Parietal lobe (tissue), 2 donors: ENCODE measurements around the gene ZNF3. TPM values are rescaled to one million over a fixed set of nuclear protein-coding genes. Genes with fewer than 3 reads are reported as not detected.

Experiments
- small RNA-seq: library from RNA; depleted of rRNA; stranded (forward); fragments of <200 nt; gene quantifications from one replicate; pipeline ENCODE3, GENCODE V24; 2014; ENCODE audit warnings: low replicate concordance
- total RNA-seq: library from RNA; depleted of rRNA; stranded (reverse); fragments of >200 nt; gene quantifications from one replicate; pipeline ENCODE4 v1.2.3, GENCODE V29; 2014

Gene ZNF3
- 72.9 TPM for total RNA-seq

DNA sequence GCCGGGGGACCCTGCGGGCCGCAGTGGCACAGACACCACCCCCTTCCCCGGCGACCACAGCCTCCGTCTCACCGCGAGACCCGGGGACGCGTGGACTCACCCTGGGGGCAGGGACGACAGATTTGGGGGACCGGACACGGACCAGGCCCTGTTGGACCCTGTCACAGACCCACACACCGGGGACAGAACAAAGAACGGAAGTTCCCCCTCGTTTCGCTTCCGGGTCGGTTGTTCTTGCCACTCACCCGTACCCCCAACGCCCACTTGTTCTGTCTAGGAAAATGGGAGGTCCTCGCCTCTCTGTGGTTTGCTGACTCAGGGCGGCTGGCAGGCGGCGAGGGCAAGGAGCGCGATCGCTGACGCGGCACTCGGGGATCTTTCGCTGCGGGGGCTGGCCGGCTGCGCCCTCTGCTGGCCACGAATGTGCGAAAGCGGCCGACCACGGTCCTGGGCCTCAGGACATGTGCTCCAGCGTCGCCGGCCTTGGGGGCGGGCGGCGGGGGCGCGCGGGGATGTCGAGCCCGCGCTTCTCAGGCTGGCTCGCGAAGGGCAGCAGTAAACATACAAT is at the start of gene ZNF3:
ZNF3 (minus strand) TSS at position 189 of the 568 bp plus-strand sequence. CDS start 4,366 bp downstream, outside the sequence.

DNA sequence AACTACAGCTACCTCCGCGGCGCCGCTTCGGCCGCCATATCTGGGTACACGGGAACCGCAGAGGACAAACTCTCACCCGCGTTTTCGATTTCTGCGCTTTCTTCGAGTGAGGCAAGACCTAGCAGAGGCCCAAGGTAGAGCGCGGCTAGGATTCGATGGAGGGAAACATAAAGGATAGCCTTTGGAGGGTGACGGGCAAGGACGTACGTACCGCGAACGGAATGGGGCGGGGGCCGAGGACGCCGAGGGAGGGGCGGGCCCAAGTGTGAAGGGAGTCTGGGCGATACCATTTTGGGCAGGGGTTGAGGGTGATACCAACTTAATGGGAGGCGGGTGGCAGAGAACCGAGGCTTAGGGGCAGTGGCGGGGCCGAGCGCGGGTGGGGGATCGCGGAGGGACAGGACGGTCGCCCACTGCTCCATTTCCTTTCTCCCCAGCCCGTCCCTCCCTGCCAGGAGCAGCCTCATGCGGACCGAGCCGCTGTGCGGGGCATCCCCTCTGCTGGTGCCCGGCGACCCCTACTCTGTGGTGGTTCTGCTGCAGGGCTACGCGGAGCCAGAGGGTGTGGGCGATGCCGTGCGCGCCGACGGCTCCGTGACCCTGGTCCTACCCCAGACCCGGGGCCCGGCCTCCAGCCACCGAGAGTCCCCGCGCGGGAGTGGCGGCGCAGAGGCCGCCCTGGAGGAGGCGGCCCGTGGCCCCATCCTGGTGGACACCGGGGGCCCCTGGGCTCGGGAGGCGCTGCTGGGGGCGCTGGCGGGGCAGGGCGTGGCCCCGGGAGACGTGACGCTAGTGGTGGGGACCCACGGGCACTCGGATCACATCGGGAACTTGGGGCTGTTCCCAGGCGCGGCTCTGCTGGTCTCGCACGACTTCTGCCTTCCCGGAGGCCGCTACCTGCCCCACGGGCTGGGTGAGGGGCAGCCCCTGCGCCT is 45.7 kb upstream of the ZNF3 start, which contains the start of gene MBLAC1:
MBLAC1 (plus strand) TSS at position 37 of the 935 bp plus-strand sequence; CDS start at position 466, 429 bp downstream.

DNA sequence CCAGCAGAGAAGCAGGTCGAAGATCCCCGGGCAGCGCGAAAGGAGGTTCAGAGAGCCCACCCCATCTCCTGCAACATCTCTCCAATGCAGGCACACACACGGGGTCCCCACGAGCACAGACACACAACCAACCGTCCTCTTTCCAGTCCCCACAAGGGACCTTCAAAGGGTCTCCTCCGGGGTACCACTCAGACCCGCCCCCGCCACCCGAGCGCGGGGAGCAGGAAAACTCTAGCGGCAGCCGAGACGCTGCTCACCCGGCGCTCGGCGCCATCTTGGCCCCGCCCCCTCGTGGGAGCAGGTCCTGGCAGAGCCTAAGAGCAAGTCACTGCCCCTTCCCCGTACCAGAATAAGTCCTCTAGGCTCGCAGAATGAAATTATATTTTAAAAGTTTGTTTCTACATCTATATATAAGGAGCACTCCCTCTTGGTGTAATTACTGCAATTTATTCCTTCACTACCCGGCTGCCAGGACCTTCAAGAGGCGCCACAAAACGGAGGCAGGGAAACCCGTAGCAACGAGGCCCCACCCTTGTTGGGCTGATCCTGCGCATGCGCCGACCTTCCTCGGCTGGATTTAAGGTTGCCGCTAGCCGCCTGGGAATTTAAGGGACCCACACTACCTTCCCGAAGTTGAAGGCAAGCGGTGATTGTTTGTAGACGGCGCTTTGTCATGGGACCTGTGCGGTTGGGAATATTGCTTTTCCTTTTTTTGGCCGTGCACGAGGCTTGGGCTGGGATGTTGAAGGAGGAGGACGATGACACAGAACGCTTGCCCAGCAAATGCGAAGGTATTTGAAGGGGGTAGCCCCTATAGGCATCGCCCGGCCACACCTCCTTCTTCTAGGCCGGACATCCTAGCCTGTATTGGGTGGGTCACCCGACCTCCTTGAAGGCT is 37.8 kb upstream of the ZNF3 start, which contains the start of the genes CNPY4 and TAF6:
CNPY4 (plus strand) TSS at position 563 of the 898 bp plus-strand sequence; CDS start at position 674, 111 bp downstream.
TAF6 (minus strand) TSS at position 287 of the 898 bp plus-strand sequence. CDS start 5,149 bp downstream, outside the sequence.

DNA sequence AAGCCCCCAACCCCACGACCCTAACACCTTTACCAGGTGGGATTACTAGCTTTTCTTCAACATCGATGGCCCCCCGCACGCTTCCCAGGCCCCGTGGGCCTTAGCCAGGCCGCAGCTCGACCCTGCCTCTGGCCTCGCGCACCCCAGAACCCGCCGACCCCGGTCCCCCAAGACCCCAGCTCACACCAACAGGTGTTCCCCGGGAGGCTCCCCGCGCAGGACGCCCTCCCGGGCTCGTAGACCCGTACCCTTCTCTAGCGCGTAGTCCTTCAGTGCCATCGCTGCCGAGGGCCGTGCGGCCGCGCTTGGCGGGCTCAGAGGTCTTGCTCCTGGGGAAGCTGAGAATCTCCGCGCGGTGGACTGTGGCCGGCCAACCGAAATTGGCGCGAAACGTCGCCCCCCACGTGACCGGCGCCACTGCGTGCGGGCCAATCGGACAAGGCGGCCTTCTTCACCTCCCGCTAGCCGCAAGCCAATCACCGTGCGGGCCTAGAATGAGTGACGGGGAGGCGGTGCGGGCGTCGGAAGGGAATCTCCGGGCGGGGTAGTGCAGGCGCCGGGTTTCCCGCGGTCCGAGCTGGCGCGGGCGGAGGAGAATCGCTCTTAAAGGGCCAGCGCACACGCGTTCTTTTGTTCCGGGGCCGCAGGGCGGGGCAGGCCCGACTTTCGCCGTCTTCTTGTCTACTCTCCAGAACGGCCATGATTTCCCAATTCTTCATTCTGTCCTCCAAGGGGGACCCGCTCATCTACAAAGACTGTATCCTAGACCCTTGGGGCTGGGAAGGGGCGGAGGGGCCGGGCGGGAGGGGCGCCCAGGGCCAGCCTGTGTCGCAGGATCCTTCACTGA is 19.7 kb upstream of the ZNF3 start, which contains the start of the genes AP4M1 and MCM7:
AP4M1 (plus strand) TSS at position 628 of the 847 bp plus-strand sequence; CDS start at position 700, 72 bp downstream.
MCM7 (minus strand) TSS at position 382 of the 847 bp plus-strand sequence; CDS start at position 279, 103 bp downstream.

DNA sequence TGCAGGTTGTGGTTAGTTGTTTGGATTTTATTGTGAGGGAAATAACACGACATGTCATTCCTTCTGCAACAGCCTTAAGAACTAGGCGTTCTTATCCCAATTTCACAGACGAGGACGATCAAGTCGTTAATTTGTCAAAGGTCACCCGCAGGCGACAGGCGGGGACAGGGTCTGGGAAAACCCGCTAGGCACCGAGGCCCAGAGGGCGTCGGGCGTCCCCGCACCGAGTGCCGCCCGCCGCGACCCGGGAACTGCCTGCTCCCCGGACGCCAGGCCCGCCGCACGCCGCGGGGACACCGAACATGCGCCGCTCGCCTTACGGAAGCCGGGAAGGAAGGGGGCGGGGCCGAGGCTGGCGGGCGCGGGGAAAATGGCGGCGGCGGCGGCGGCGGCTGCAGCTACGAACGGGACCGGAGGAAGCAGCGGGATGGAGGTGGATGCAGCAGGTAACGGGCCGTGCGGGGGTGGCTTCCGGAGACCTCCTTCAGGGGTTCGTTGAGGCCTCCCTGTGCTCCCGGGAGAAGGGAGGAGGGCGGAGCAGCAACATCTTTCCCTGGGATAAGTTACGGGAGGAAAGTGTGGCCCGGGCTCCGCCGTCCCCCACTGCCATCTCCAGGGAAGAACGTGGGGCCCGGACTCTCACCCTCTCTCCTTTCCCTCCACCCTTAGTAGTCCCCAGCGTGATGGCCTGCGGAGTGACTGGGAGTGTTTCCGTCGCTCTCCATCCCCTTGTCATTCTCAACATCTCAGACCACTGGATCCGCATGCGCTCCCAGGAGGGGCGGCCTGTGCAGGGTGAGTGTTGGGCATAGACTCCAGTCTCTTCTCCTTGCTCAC is 7.3 kb upstream of the ZNF3 start, which contains the start of gene COPS6:
COPS6 (plus strand) TSS at position 349 of the 837 bp plus-strand sequence; CDS start at position 371, 22 bp downstream.

DNA sequence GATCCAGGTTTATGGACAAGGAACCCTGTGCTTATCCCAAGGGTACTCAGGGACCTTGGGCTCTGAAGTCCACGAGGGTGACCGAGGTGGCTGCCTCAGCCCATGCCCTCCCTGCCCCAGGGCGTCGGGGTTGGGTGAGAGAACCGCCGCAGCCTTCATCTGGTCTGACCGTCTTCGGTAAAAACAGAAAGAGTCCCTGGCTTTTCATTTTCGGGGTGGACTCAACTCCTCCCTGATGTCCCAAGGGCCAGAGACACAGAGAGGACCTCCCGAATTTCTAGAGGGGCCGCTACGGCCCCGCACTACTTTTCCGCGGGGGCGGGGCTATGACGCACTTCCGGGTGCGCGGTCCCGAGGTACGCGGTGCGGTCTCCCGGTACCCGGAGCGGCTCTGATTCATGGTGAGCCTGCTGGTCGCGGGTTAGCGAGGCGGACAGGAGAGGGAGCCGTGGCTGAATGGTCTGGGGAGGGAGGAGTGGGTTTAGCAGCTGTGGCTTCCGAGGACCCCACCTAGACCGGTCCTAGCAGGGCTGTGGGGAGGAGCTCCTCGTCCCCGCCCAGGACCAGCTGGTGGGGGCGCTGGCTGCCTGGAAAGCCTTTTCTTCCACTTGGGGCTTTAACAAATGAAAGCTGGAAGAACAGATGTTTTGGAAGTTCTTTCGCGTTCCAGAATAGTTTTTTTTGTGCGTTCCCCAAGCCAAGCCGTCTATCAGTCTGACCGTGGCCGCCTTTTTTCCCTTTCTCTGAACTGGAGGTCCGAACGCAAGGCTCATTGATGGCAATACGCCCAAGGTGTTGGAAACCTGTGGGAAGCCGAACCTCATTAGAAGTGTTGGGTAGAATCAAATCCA is 31.9 kb downstream of the ZNF3 start, which contains the start of gene ZSCAN21:
ZSCAN21 (plus strand) TSS at position 334 of the 851 bp plus-strand sequence. CDS start 7,233 bp downstream, outside the sequence.

Small RNA genes lying within 50 kb of the gene (small RNA-seq; reads per million reads assigned to genes)
- gene MIR106B: 110 reads per million, percentile 95 among the genes with 10 or more reads in this experiment
- gene MIR25: 1,557 reads per million, percentile 99 among the genes with 10 or more reads in this experiment
- 1,097 reads per million, percentile 98 among the genes with 10 or more reads in this experiment for gene MIR93

Other genes with a start within 250 kb of the ZNF3 start
- not detected for gene OR2AE1, start 204.7 kb downstream of the ZNF3 start, total RNA-seq
- gene TRIM4, start 162.2 kb downstream of the ZNF3 start, total RNA-seq: 20.7 TPM
- gene GJC3, start 152.1 kb downstream of the ZNF3 start, total RNA-seq: not detected
- not detected for gene AZGP1, start 105.7 kb downstream of the ZNF3 start, total RNA-seq
- 87.0 TPM for gene ZKSCAN1, start 66.1 kb downstream of the ZNF3 start, total RNA-seq
- 21.3 TPM for gene ZSCAN21, start 31.9 kb downstream of the ZNF3 start, total RNA-seq
- gene COPS6, start 7.2 kb upstream of the ZNF3 start, total RNA-seq: 35.7 TPM
- 76.1 TPM for gene MCM7, start 19.7 kb upstream of the ZNF3 start, total RNA-seq
- gene AP4M1, start 19.9 kb upstream of the ZNF3 start, total RNA-seq: 29.7 TPM
- 27.9 TPM for gene TAF6, start 37.6 kb upstream of the ZNF3 start, total RNA-seq
- gene CNPY4, start 37.9 kb upstream of the ZNF3 start, total RNA-seq: 22.5 TPM
- 8.1 TPM for gene MBLAC1, start 45.2 kb upstream of the ZNF3 start, total RNA-seq
- gene LAMTOR4, start 67.2 kb upstream of the ZNF3 start, total RNA-seq: 31.0 TPM
- 19.7 TPM for gene TRAPPC14, start 77.0 kb upstream of the ZNF3 start, total RNA-seq
- 7.2 TPM for gene GAL3ST4, start 86.9 kb upstream of the ZNF3 start, total RNA-seq
- gene GPC2, start 95.7 kb upstream of the ZNF3 start, total RNA-seq: 67.3 TPM
- gene STAG3, start 96.2 kb upstream of the ZNF3 start, total RNA-seq: 1.3 TPM
- gene PVRIG, start 138.2 kb upstream of the ZNF3 start, total RNA-seq: not detected
- not detected for gene SPDYE3, start 226.0 kb upstream of the ZNF3 start, total RNA-seq